ENCODE data around the gene PSKH1.

DNA sequence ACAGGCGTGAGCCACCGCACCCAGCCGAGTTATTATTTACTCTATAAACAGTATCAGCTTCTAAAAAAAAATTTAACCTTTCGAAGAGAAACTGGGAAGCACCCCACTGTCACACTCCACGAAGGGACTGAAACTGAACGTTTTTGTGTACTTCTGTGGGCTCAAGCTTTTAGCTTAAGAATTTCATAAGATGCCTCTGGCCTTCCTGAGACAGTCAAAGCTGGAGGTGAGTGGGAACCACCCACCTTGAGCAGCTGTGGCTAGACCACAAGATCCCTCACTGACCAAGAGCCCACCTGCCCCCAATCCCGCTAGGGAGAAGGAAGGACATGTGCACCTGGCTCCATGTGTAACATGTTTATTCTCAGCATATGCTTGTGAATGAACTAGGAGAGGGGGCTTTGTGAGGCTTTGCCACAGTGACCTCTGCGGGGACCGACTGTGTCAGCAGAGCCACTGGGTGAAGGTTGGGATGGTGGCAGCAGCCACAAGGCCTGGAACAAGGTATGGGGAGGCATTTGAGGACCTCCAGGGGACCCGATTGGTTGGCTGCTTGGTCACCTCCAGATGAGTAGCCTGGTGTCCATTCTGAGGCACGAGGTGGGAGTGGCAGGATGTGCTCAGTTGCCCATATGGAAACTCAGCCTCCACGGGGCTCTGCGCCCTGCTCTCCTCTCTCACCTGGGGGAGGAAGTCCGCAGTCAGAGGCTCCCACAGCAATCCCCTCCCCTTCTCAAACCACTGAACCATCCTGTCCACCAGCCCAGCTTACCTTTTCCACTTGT, 82.5 kb downstream of the PSKH1 start:
- TF ChIP-seq CTCF (IDR thresholded peaks at IDR 0.05) (no peak), POLR2A (IDR thresholded peaks at IDR 0.05) (no peak)

Data from testis (tissue), 2 donors.